Neural cell (in vitro differentiated cells): ENCODE data around the gene NECTIN1. TPM values are rescaled to one million over a fixed set of nuclear protein-coding genes. Genes with fewer than 3 reads are reported as not detected.

Experiments used
- H2AFZ ChIP-seq: fragments of 200-600, 300-800 bp; sonication (generic), shearing (Covaris generic); 2 replicates; pipeline ENCODE4 v1.6.0; 2014; ENCODE audit warnings: low read depth, mild to moderate bottlenecking, antibody characterized with exemption, low read length, moderate library complexity
- H3F3A ChIP-seq: fragments of 200-600 bp; shearing (Covaris generic); 2 replicates; pipeline ENCODE4 v1.6.1; 2016; ENCODE audit warnings: mild to moderate bottlenecking, moderate library complexity, mixed read lengths, antibody characterized with exemption, low read length; ENCODE audit not compliant: insufficient read depth, poor library complexity, severe bottlenecking
- H3K27ac ChIP-seq: fragments of 200-600, 300-800 bp; sonication (generic), shearing (Covaris generic); 2 replicates; pipeline ENCODE4 v1.5.1; 2014; ENCODE audit warnings: mild to moderate bottlenecking, low read length, moderate library complexity
- H3K27me3 ChIP-seq: fragments of 300-800, 200-600 bp; sonication (generic), shearing (Covaris generic); 2 replicates; pipeline ENCODE4 v1.6.0; 2014; ENCODE audit warnings: mild to moderate bottlenecking, low read depth, low read length, moderate library complexity; ENCODE audit not compliant: insufficient read depth
- H3K36me3 ChIP-seq: fragments of 300-800, 200-600 bp; sonication (generic), shearing (Covaris generic); 2 replicates; pipeline ENCODE4 v1.5.1; 2014; ENCODE audit warnings: mild to moderate bottlenecking, antibody characterized with exemption, low read length, moderate library complexity; ENCODE audit not compliant: insufficient read depth
- H3K4me2 ChIP-seq: fragments of 300-800, 200-600 bp; sonication (generic), shearing (Covaris generic); 2 replicates; pipeline ENCODE4 v1.6.0; 2014; ENCODE audit warnings: mild to moderate bottlenecking, low read length
- H3K4me3 ChIP-seq: fragments of 300-800, 200-600 bp; sonication (generic), shearing (Covaris generic); 2 replicates; pipeline ENCODE4 v1.5.1; 2014; ENCODE audit warnings: mild to moderate bottlenecking, low read length, moderate library complexity
- H3K79me2 ChIP-seq: fragments of 200-600 bp; shearing (Covaris generic); replicated peaks from 2 replicates; pipeline ENCODE4 v1.6.0; 2014; ENCODE audit warnings: mild to moderate bottlenecking, low read length, moderate library complexity; ENCODE audit not compliant: insufficient read depth
- H3K9ac ChIP-seq: fragments of 300-800, 200-600 bp; sonication (generic), shearing (Covaris generic); 2 replicates; pipeline ENCODE4 v1.6.1; 2016; ENCODE audit warnings: mild to moderate bottlenecking, low read length, mixed read lengths
- H3K9me2 ChIP-seq: fragments of 200-600 bp; shearing (Covaris generic); 2 replicates; pipeline ENCODE4 v1.6.1; 2016; ENCODE audit warnings: mild to moderate bottlenecking, low read length, mixed read lengths; ENCODE audit not compliant: insufficient read depth
- H3K9me3 ChIP-seq: fragments of 200-600, 300-800 bp; sonication (generic), shearing (Covaris generic); 2 replicates; pipeline ENCODE4 v1.6.1; 2016; ENCODE audit warnings: mild to moderate bottlenecking, mixed run types, low read length, moderate library complexity, mixed read lengths
- H4K20me1 ChIP-seq: fragments of 200-600 bp; shearing (Covaris generic); 2 replicates; pipeline ENCODE4 v1.6.1; 2016; ENCODE audit warnings: mild to moderate bottlenecking, mixed run types; ENCODE audit not compliant: insufficient read depth
- EP300 ChIP-seq: fragments of 450-650 bp; conservative IDR thresholded peaks from 2 replicates; pipeline ENCODE4 v1.6.1; 2014; ENCODE audit warnings: antibody characterized with exemption, mild to moderate bottlenecking, moderate library complexity; ENCODE audit not compliant: poor library complexity, severe bottlenecking
- EZH2 ChIP-seq: fragments of 200-600, 300-800 bp; shearing (Covaris generic), sonication (generic); IDR thresholded peaks from 2 replicates; pipeline ENCODE4 v1.6.1; 2014; ENCODE audit warnings: antibody characterized with exemption, low read length, borderline replicate concordance, mild to moderate bottlenecking; ENCODE audit not compliant: insufficient read depth, poor library complexity, severe bottlenecking
- MXI1 ChIP-seq: fragments of 450-650 bp; conservative IDR thresholded peaks from 2 replicates; pipeline ENCODE4 v1.6.1; 2014; ENCODE audit warnings: antibody characterized with exemption, mild to moderate bottlenecking; ENCODE audit not compliant: poor library complexity, severe bottlenecking
- POLR2AphosphoS5 ChIP-seq: IDR thresholded peaks from 2 replicates; pipeline ENCODE4 v1.6.1; 2012
- RAD21 ChIP-seq: fragments of 450-650 bp; conservative IDR thresholded peaks from 2 replicates; pipeline ENCODE4 v1.6.1; 2014; ENCODE audit warnings: antibody characterized with exemption, mild to moderate bottlenecking, moderate library complexity
- REST ChIP-seq: IDR thresholded peaks from 2 replicates; pipeline ENCODE4 v1.6.1; 2012; ENCODE audit warnings: borderline replicate concordance
- SMC3 ChIP-seq: fragments of 450-650 bp; conservative IDR thresholded peaks from 2 replicates; pipeline ENCODE4 v1.6.1; 2014; ENCODE audit warnings: antibody characterized with exemption, mild to moderate bottlenecking, moderate library complexity; ENCODE audit not compliant: poor library complexity
- TAF1 ChIP-seq: IDR thresholded peaks from 2 replicates; pipeline ENCODE4 v1.6.1; 2012; ENCODE audit warnings: low read depth
- polyA plus RNA-seq: library from polyadenylated mRNA; depleted of rRNA; stranded (reverse); fragments of >200 nt; gene quantifications from 2 replicates; pipeline ENCODE4 v1.2.3, GENCODE V29; 2014
- TF ChIP-seq, protein P1 (sequence below): fragments of 450-650 bp; IDR thresholded peaks from 2 replicates; pipeline ENCODE4 v1.5.1; 2014; ENCODE audit warnings: antibody characterized with exemption, mild to moderate bottlenecking, moderate library complexity; ENCODE audit not compliant: poor library complexity, severe bottlenecking

NECTIN1 gene
- polyA plus RNA-seq, 1 donor from 2014 or later = 5.6 TPM

DNA sequence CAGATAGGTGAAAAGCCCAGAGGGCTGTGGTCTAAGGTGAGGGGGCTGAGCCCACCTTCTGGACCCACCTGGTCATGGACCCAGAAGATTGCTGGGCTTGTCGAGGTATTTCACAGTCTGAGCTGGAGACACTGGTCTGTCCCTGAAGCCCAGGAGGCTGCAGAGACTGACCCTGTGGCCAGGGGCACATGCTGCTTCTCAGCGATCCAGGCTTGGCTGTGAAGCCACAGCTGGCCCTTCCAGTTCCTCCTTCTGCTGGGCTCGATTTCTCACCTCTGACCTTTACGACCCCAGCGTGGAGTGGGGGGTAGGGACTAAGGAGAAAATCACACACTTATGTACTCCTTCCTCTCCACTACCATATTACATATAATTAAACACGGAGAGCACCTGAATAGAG is 88.5 kb downstream of the NECTIN1 start (continued):
- TF ChIP-seq, protein P1, sequence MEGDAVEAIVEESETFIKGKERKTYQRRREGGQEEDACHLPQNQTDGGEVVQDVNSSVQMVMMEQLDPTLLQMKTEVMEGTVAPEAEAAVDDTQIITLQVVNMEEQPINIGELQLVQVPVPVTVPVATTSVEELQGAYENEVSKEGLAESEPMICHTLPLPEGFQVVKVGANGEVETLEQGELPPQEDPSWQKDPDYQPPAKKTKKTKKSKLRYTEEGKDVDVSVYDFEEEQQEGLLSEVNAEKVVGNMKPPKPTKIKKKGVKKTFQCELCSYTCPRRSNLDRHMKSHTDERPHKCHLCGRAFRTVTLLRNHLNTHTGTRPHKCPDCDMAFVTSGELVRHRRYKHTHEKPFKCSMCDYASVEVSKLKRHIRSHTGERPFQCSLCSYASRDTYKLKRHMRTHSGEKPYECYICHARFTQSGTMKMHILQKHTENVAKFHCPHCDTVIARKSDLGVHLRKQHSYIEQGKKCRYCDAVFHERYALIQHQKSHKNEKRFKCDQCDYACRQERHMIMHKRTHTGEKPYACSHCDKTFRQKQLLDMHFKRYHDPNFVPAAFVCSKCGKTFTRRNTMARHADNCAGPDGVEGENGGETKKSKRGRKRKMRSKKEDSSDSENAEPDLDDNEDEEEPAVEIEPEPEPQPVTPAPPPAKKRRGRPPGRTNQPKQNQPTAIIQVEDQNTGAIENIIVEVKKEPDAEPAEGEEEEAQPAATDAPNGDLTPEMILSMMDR = no peak

- Histone ChIP-seq H3K36me3 (no peaks in the 10 kb centered on the region), H3K4me2 (no peak overlapping the region), H4K20me1 (no peaks in the 10 kb centered on the region), H3F3A (no peaks in the 10 kb centered on the region), H3K27ac (no peak overlapping the region), H3K9me2 (no peaks in the 10 kb centered on the region), H2AFZ (no peak overlapping the region), H3K79me2 (no peaks in the 10 kb centered on the region), H3K9me3 (no peaks in the 10 kb centered on the region), H3K9ac (no peak overlapping the region), H3K4me3 (no peak overlapping the region), H3K27me3 (no peaks in the 10 kb centered on the region)
- TF ChIP-seq RAD21 (no peak), MXI1 (no peak), EP300 (no peak), POLR2AphosphoS5 (no peak), EZH2 (no peak), SMC3 (no peak), REST (no peak), TAF1 (no peak)
- TF ChIP-seq, protein P1 = no peak
These were observed 89.3 kb downstream of the NECTIN1 start for GRCh38 chr11:119639642-119640205.

DNA sequence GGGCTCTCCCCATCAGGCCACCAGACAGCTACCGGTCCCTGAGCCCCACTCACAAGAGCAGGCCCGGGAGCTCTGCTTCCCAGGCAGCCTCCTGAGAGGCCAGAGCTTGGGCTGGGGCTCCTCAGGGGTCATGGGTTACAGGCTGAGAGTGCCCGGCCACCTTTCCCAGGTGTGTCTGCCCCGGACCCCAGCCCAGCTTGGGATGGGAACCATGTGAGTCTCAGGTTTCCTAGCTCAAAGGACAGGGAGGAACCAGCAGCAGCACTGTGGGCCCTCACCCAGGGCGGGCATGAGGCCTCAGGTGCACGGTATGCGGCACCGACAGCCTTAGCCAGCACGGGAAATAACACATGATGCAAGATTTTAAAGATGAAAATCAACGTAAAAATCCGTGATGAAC is 90.1 kb downstream of the NECTIN1 start:
- Histone ChIP-seq H4K20me1 (no peaks in the 10 kb centered on the region), H3K4me2 (no peak overlapping the region), H3K9me3 (no peaks in the 10 kb centered on the region), H3K9ac (no peak overlapping the region), H3K36me3 (no peaks in the 10 kb centered on the region), H3F3A (no peaks in the 10 kb centered on the region), H3K27ac (no peak overlapping the region), H3K79me2 (no peaks in the 10 kb centered on the region), H3K27me3 (no peaks in the 10 kb centered on the region), H2AFZ (no peak overlapping the region), H3K9me2 (no peaks in the 10 kb centered on the region), H3K4me3 (no peak overlapping the region)
- TF ChIP-seq POLR2AphosphoS5 (no peak), EZH2 (no peak), MXI1 (no peak), EP300 (no peak), SMC3 (no peak), RAD21 (no peak), REST (no peak), TAF1 (no peak)
- TF ChIP-seq, protein P1 = no peak
